HG03280 (cell line): ENCODE measurements around the gene ZNF135.

ENCODE experiments used
- ATAC-seq: cut with Tn5 transposase; IDR thresholded peaks from one replicate; pipeline ENCODE4 v1.9.1; 2021; ENCODE audit warnings: mild to moderate bottlenecking, moderate library complexity; ENCODE audit not compliant: unreplicated experiment

The ZNF135 gene

DNA sequence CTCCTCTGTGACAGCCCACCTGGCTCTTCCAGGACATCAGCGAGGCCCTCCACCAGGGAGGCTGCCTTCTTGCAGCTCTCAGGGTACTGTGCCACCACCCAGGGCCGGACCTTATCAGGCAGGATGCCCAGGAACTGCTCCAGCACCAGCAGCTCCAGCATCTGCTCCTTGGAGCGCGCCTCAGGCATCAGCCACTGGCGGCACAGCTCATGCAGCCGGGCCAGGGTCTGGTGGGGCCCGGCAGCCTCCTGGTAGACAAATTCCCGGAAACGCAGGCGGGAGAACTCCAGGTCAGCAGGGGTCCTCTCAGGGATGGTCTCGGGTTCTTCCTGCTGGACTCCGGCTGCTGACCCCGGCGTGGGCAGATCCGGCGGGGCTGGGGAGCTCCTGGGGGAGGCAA lies 30.8 kb downstream of the ZNF135 start:
- ATAC-seq: no peak

DNA sequence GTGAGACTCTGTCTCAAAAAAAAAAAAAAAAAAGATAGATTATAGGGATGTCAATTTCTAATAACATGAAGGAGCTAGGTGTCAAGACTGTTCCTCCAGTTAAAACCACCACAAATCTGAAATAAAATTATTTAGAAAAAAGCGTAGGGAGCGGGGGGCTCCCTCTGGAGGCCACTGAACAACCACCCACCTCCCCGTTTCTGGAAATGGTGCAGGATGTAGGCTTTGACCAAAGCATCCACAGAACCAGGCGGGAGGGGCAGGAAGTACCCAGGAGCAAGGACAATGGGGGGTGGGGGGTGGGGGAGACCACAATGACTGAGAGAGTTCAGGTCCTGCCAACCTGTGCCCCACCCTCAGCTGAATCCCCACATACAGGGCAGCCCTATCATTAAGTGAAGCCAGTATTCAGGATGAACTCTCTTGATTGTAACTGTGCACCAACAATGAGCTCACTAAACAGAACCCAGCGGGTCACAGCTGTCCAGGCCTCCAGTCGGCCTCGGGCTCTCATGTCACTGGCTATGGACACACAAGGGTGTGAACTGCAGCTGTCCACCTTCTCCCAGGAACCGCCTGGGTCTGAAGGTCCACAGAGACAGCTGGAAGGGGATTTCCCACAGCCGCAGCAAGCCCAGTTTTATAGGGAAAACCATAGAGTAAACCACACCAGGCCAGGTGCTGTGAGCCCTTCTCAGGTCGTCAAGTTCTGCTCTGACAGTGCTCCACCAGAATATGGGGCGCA lies 32.3 kb downstream of the ZNF135 start:
- ATAC-seq: no peak

DNA sequence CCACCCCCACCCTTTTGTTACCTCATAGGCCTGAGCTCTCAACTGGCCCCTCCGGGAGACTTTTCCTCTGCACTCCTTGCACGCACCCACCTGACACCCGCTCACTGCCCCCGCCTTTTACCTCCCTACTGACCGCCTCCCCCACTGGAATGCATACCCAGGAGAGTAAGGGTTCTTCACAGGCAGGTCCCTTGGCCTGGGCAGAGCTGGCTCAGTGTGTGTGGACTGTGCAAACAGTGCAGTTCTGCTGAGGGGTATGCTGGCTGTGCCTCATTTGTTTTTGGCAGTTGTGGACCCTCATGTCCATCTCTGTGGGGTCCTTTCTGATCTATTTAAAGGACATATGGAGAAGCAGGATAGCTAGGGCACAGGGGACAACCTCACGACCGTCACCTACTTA lies 34.0 kb downstream of the ZNF135 start:
- no peak for ATAC-seq

DNA sequence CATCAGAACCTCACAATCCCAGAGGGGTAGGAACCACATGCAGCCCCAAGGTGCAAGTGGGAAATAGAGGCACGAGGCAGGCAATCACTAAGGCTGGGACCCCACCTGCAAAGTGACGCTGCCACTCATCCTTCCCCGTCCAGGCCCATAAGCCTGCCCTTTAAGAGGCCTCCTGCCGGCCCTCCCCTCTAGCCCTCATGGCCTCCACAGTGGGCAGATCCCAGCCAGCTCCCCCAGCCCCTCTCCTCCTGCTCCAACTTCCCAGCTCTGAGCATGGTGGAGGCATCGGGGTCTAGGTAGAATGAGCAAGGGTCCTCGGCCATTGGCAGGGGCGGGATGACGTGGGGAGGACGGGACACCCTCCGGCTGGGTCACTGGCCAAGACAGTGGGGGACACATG lies 36.2 kb downstream of the ZNF135 start:
- no peak for ATAC-seq

DNA sequence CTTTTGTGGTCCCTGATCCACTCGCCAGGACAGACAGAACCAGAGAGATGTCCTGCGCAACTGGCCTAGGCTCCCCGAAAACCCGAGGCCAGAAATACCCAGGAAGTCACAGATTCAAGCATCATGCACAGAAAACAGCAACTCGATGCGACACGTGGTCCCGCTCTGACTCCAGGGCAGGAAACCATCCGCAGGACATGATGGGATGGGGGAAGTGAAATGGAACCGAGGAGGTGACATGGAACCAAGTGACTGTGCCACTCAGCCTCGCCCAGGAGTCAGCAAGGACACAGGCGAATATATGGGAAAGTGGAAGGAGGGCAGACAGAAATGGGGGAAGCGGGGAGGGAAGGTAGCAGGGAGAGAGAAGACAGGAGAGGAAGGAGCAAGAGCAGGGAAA lies 37.8 kb downstream of the ZNF135 start:
- ATAC-seq: no peak

DNA sequence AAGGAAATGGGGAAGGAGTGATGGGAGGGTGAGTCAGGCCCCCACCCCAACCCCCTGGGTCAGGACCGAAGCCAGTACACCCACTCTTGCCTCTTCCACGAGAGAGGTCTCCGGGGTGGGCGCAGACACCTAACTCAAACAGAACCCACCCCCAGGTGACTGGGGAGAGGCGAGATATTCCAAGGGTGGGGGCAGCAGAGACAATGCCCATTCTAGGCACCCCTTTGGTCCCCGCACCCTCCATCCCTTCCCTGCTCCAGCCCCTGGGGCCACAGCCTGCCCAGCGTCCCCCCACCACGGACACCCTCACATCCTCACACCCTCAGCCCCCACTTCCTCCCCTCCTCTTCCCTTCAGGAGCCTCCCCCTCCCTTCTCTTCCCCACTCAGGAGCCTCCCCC lies 38.3 kb downstream of the ZNF135 start:
- no peak for ATAC-seq

DNA sequence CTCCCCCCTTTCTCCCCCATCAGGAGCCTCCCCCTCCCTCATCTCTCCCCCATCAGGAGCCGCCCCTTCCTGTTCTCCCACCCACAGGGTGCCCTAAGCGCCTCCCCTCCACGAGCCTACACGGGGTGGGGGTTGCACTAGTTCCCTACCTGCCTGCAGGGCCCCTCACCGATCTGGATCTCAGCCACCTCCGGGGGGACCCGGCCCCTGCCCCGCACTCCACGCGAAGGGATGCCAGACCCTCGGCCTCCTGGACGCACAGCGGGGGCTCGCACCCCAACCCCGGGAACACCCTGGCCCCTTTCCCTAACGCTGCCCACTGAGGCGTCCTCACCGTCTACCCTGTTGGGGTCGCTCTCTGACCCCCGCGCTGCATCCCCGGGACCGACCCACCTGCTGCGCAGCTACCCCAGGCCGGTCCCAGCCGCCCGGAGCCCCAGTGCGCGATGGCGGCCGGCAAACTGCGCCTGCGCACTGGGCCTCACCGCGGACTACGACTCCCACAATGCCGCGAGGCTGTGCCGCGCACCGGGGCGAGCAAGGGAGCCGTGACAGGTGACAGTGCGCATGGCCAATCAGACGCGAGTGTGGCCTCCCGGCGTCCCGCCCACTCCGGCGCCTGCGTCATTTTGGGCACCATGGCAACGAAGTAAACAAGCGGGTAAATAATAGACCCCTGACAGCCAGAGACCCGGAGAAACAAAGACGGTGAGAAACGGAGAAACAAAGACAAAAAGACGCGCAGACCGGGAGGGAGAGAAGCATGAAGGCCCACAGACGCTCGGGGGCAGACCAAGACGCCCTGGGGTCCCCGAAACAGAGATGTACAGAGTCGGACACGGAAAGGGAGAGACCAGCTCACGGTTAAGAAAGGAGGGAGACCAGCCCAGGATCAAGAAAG lies 38.9 kb downstream of the ZNF135 start, which contains the start of gene ZSCAN18:
Gene ZSCAN18, minus strand, starts transcription at position 451 of the 901 bp plus-strand sequence. CDS start 7,964 bp downstream, outside the sequence.
- ATAC-seq: no peak

DNA sequence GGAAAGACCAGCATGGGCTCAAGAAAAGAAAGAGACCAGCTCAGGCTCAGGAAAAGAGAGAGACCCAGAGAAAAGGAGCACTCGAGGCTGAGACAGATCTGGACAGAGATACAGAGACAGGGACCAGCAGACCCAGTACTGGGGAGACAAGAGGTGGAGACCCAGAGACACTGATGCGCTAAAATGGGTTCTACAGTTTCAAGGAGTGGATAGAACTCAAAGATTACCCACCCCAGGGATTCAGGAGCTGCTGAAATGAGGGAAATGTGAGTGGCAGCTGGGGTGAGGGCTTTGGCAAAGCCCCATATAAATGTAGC lies 39.6 kb downstream of the ZNF135 start:
- no peak for ATAC-seq

DNA sequence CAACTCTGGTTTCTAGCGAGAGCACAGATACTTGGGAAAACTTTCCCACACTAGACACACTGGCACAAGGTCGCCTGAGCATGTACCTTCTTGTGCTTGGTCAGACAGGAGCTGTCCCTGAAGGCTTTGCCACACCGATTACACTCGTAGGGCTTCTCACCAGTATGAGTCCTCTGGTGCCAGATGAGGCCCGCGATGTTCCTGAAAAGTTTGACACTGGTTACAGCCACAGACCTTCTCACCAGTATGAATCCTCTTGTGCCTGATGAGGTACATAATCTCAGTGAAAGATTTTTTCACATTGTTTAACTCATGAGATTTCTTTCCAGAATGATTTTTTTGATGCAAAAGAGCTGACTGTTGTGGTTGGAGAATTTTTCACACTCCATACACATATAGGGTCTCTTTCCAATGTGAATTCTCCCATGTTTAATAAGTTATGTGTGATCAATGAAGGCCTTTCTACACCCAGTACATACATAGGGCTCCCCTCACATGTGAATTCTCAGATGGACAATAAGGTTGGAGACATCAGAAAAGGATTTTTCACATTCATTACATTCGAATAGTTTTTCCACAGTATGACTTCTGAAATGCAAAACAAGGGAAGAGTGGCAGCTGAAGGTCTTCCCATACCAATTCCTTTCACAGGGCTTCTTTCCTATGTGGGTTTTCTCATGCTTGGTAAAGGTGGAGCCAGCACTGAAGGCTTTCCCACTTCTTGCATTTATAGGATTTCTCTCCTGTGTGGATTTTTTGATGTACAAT lies 48.9 kb downstream of the ZNF135 start:
- ATAC-seq: no peak

DNA sequence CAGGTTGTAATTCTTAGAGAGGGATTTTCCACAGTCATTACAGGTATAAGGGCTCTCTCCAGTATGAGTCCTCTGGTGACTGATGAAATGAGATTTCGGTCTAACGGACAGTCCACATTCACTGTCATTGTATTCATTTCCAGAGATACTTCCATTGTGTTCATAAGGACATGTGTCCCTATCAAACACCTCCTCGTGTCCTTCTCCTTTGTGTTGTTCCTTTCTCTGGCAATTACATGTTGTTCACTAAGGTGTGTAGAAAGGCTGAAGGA lies 49.4 kb downstream of the ZNF135 start:
- ATAC-seq: no peak

DNA sequence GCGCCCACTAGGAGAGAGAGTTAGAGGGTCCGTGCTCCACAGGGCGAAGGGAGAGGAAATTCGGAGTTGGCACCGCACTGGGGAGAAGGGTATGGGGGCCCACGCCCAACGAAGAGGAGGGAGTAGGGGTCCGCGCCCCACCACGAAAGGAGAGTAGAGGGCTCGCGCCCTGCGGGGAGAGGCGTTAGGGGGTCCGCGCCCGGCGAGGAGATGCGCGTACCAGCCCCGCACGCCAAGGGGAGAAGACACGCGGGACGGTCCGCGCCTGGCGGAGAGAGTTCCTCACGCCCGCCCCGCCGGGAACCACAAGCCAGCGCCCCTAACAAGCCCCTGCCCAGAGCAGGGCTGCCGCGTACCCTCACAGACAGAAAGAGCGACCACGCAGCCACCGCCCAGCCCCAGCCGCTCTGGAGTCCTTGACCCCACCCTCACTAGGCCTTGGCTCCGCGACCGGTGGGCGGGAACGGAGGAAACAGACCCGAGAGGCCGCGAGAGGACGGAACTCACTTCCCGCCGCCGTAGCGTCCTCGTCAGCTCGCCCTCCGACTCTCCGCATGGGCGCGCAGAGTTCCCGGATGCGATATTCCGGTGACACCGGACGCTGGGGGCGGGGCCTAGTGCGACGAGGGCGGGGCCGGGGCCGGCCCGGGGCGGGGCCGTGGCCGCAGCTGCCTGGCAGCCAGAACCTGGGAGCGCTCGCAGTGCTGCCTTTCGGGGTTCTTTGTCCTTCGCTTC lies 58.9 kb downstream of the ZNF135 start:
- no peak for ATAC-seq

DNA sequence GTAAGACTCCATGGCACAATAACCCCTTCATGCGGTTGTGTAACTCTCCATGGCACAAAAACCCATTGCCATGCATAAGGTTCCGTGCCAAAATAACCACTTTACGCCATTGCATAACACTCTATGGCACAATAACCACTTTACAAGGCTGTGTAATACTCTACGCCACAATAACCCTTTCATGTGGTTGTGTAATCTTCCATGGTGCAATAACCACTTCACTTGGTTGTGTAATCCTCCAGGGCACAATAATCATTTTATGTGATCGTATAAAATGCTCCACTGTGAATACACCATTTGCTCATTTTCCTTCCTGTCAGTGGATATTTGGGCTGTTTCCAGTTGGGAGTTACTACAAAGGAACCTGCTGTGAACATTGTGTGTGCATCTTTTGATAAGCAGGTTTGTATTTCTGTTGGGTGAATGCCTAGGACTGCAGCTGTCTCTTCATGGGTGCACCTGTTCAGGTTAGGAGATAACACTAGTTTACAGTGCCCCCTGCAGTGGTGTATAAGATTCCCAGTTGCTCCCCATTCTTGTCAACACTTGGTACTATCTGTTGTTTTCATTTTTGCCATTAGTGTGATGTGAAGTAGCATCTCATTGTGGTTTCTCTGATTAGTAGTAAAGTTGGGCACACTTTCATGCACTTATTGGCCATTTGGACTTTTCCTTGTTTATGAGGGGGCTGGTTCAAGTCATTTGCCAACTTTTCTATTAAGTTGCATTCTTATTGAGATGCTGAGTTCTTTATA lies 60.1 kb downstream of the ZNF135 start:
- ATAC-seq: no peak
